Fibroblast of mammary gland (primary cell): Measurements from ENCODE around the gene ZNF211.
A peak's percentile ranks its signal among the peaks of the same experiment; 100 is the strongest.

Source experiments
- DNase-seq: peaks from one replicate; pipeline ENCODE4 v3.0.0-alpha.2; 2010; ENCODE audit warnings: low read depth
- H3K4me3 ChIP-seq: 2 replicates; pipeline ENCODE4 v1.5.1; 2011; ENCODE audit warnings: low read depth, mild to moderate bottlenecking, low read length, moderate library complexity; ENCODE audit not compliant: control insufficient read depth
- TF ChIP-seq, protein P1 (sequence below): conservative IDR thresholded peaks from 2 replicates; pipeline ENCODE4 v1.5.1; 2011; ENCODE audit warnings: low read depth, low read length, inconsistent platforms; ENCODE audit not compliant: control insufficient read depth, insufficient read depth

ZNF211 gene

DNA sequence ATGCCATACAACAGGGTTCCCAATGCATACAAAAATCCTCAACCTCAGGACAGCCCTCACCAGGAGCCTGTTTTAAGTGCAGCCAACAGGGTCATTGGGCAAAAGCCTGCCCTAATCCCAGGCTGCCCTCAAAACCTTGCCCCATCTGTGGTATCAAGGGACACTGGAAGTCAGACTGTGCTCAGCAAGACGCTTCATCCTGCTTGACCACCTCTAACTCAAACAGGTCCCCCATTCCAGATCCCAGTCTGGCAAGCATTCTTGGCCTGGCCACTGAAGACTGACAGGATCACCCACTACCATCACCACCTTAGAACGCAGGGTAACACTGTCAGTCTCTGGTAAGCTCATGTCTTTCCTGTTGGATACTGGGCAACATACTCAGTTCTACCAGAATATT is 20.7 kb downstream of the ZNF211 start:
- H3K4me3 ChIP-seq: no peak overlapping the region
- DNase-seq: no peak
- TF ChIP-seq, protein P1, sequence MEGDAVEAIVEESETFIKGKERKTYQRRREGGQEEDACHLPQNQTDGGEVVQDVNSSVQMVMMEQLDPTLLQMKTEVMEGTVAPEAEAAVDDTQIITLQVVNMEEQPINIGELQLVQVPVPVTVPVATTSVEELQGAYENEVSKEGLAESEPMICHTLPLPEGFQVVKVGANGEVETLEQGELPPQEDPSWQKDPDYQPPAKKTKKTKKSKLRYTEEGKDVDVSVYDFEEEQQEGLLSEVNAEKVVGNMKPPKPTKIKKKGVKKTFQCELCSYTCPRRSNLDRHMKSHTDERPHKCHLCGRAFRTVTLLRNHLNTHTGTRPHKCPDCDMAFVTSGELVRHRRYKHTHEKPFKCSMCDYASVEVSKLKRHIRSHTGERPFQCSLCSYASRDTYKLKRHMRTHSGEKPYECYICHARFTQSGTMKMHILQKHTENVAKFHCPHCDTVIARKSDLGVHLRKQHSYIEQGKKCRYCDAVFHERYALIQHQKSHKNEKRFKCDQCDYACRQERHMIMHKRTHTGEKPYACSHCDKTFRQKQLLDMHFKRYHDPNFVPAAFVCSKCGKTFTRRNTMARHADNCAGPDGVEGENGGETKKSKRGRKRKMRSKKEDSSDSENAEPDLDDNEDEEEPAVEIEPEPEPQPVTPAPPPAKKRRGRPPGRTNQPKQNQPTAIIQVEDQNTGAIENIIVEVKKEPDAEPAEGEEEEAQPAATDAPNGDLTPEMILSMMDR: no peak

DNA sequence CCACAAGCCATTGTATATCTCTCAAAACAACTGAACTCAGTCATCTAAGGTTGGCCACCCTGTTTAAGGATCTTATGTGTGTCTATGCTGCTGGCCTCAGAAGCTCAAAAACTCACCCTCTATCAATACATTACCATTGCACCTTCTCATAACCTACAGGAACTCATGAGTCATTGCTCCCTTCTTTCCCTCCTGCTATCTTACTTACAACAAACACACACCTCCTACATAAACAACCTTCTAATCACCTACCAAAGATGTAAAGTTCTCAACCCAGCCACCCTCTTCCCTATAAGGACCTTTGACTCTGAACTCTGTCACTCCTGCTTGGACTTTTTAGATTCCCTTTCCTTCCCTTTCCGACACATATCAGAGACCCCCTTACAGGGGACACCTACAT is 22.5 kb downstream of the ZNF211 start:
- H3K4me3 ChIP-seq: no peak overlapping the region
- no peak for DNase-seq
- TF ChIP-seq, protein P1: no peak

DNA sequence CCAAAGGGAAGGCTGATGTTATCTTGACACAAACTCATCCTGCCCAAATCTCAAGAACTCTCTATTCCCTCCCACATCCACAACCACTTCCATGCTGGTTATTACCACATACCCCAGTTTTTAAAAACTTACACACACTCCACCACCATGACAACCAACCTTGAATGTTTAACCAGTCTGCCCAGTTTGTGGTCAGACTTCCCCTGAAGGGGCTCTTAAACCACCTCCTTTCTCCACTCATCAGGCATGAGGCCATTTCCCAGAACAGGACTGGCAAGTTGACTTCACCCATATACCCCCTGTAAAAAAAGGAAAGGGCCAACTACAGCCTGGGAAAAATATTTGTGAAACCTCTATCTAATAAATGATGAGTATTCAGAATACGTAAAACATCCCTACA is 23.4 kb downstream of the ZNF211 start:
- no peak overlapping the region for H3K4me3 ChIP-seq
- DNase-seq: no peak
- TF ChIP-seq, protein P1: no peak

DNA sequence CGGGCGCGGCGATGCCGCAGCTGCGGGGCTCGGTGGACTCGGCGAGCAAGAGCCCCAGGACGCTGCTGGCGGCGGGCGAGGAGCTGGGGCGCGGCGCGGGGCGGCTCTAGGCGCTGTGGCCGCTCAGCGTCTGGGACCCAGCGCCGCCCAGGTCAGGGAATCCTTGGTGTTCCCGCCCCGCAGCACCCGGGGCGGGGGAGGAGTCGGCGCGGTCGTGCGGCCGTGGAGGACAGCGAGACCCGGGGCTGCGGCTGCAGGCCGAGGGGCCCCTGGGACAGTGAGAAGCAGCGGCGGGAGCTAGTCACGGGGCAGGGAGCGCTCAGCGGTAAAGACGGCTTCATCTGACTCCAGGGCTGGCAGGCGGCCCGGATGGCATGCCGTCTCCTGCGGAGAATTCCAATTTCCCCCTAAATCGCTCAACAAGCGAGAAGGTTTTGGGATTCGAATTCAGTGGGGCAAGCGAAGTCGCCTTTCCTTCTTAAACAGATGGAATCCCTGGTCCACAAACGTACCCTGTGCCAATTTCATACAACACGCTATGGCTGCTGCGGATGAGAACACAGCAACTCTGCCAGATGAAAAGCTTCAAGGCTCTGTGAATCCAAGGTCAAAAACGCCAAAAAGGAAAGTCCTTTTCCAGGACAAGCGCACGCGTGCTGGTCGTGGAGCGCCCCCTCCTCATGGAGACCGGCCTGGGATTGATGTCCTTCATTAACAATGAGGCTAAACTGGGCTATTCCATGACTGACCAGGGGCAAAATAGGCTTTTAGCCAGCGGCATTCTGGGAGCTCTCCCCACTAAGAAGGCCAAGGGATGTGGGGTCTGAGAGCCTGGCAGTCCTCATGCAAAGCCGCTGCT is 31.5 kb downstream of the ZNF211 start:
- peak overlapping the region; percentile 50 for H3K4me3 ChIP-seq
- peak; percentile 28 for DNase-seq
- TF ChIP-seq, protein P1: no peak

DNA sequence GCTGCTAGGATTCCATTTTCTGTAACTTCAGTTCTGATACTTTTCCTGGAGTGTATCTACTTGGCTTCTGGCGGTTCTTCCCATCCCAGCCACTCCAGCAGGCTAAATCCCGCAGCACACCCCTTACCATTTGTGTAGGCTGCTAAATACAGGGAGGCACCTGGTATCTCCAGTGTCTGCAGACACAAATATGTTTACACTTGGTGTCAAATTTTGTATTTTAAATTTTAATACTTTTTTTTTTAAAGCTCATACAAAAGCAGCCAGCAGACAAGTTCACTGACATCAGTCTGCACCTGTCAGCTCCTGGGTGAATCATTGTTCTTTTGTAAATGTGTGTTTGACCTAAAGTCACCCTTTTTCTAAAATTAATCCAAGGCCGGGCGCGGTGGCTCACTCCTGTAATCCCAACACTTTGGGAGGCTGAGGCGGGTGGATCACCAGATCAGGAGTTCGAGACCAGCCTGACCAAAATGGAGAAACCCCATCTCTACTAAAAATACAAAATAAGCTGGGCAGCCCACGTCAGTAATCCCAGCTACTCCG is 32.4 kb downstream of the ZNF211 start:
- no peak for DNase-seq
- no peak overlapping the region for H3K4me3 ChIP-seq
- TF ChIP-seq, protein P1: no peak

DNA sequence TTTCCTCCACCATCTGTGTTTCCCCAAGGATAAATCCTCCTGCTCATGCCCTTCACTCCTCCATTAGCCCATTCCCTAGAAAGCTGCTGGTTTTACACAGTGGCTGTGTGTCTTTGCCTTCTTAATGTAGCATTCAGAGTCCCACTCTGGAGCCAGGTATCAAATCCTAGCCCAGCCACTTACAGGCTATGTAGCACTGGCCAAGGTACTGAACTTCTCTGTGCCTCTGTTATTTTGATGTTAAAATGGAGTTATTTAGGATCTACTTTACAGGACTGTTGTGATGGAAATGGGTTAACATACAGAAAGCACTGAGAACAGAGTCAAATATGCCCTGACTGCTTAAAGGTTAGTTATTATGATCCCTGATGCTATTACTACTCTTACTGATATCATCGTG is 34.3 kb downstream of the ZNF211 start:
- TF ChIP-seq, protein P1: no peak
- no peak overlapping the region for H3K4me3 ChIP-seq
- no peak for DNase-seq
